ENCODE data around the gene CDS2.

The CDS2 gene

GRCh38 chr20:5178046-5178445, 51.2 kb downstream of the CDS2 start:
- no peaks in the 10 kb centered on the region for H3K4me1 Mint-ChIP-seq
- no peak overlapping the region for H3K27ac Mint-ChIP-seq
- no peaks in the 10 kb centered on the region for H3K9me3 Mint-ChIP-seq
- H3K27me3 Mint-ChIP-seq: no peaks in the 10 kb centered on the region
- peaks cover 5% of the 10 kb centered on the region for H3K36me3 Mint-ChIP-seq
- H3K4me3 Mint-ChIP-seq: no peak overlapping the region

DNA sequence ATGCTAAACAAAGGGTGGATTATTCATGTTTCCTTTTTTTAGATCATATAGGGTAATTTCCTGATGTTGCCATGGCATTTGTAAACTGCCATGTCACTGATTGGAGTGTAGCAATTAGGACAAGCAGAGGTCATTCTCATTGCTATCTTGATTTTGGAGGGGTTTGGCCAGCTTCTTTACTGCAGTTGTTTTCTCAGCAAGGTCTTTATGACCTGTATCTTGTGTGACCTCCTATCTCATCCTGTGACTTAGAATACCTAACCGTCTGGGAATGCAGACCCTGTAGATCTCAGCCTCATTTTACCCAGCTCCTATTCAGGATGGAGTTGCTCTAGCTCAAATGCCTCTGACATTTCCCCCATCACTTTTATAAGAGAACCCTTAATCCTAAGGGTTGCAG, 53.6 kb downstream of the CDS2 start:
- Mint-ChIP-seq H3K4me1 (no peaks in the 10 kb centered on the region), H3K4me3 (no peak overlapping the region), H3K27me3 (no peaks in the 10 kb centered on the region), H3K9me3 (no peaks in the 10 kb centered on the region), H3K36me3 (peaks cover 5% of the 10 kb centered on the region), H3K27ac (no peak overlapping the region)

DNA sequence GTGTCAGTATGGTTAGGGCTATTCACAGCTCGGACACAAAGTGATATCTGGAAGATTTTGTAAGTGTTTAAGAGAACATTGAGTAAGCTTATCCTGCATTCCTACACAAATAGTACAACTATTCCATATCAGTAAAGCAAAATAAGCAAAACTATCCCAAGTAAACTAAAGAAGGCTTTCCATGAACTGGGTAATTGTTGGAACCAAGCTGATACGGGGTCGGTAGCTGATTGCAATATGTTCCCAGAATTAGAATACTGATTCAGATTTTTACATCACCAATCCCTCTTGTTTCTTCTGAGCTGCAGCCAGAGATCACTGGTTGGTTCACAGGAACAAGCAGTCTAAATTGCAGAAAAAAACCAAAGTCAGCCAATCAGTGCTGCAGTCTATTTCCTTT, 54.1 kb downstream of the CDS2 start:
- no peaks in the 10 kb centered on the region for H3K27me3 Mint-ChIP-seq
- H3K4me3 Mint-ChIP-seq: no peak overlapping the region
- H3K36me3 Mint-ChIP-seq: peaks cover 5% of the 10 kb centered on the region
- H3K27ac Mint-ChIP-seq: no peak overlapping the region
- H3K9me3 Mint-ChIP-seq: no peaks in the 10 kb centered on the region
- no peaks in the 10 kb centered on the region for H3K4me1 Mint-ChIP-seq

DNA sequence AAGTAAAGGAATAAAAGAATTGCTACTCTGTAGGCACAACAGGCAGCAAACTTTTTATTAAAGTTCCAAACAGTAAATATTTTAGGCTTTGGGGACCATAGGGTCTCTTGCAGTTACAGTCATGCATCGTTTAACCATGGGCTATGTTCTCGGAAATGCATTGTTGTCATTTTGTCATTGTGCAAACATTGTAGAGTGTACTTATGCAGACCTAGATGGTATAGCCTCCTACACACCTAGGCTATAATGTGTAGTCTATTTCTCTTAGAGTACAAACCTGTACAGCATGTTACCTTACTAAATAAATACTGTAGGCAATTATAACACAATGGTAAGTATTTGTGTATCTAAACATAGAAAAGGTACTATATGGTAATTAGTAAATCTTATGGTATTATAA, 54.7 kb downstream of the CDS2 start:
- Mint-ChIP-seq H3K27ac (no peak overlapping the region), H3K4me3 (no peak overlapping the region), H3K9me3 (no peaks in the 10 kb centered on the region), H3K27me3 (no peaks in the 10 kb centered on the region), H3K4me1 (no peaks in the 10 kb centered on the region), H3K36me3 (peaks cover 5% of the 10 kb centered on the region)

- Mint-ChIP-seq H3K27me3 (no peaks in the 10 kb centered on the region), H3K4me1 (no peaks in the 10 kb centered on the region), H3K4me3 (no peak overlapping the region), H3K27ac (no peak overlapping the region), H3K9me3 (no peaks in the 10 kb centered on the region), H3K36me3 (peaks cover 5% of the 10 kb centered on the region)
Observed at GRCh38 chr20:5181958-5182357, 55.1 kb downstream of the CDS2 start.

DNA sequence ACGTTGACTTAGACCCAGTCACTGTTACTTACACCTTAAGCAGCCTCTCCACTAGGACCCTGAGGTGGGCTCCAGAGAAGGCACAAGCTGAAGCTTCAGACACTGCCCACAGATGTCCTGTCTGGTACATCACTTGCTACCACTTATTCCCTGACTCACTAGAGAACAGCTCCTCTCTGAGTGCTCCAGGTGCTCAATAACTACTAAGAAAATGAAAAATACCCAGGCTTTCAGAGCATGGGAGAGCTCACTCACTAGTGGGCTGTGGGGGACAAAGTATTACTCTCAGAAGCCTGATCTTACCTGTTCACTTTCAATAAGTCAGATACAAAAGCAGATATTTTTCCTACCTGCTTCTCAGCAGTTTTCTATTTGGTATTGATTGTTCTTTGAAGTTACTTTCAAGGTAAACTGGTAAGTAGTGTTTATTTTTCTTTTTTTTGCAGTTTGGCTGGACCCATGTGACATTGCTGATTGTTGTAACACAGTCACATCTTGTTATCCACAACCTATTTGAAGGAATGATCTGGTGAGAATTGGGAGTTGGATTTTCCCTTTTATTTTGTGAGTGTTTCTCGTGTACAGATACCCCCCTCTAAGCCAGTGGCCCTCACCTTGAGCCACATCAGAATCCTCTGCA, 55.9 kb downstream of the CDS2 start:
- Mint-ChIP-seq H3K4me1 (no peaks in the 10 kb centered on the region), H3K4me3 (no peak overlapping the region), H3K9me3 (no peaks in the 10 kb centered on the region), H3K36me3 (peaks cover 5% of the 10 kb centered on the region), H3K27ac (no peak overlapping the region), H3K27me3 (no peaks in the 10 kb centered on the region)

DNA sequence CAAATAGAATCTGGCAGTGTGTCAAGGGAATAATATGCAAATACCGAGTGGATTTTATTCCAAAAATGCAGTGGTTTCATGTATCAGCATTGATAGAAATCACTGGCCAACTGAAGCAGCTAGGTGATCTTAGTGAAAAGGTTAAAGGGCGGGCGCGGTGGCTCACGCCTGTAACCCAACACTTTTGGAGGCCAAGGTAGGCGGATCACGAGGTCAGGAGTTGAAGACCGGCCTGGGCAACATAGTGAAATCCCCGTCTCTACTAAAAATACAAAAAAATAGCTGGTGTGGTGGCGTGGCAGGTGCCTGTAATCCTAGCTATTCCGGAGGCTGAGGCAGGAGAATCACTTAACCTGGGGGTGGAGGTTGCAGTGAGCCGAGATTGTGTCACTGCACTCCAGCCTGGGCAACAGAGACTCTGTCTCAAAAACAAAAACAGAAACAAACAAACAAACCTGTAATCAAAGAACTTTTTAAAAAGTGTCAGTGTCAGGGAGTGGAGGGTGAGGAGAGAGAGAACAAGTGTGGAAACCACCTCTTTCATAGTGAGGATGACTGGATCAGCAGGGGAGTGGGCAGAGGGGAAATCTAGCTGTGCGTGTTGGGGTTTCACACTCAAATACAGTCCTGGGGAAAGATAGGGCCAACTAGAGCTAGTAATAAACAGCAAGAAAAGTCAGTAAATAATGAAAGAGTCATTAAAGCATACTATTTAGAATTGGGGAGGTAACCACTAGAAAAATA, 57.1 kb downstream of the CDS2 start:
- peaks cover 3% of the 10 kb centered on the region for H3K36me3 Mint-ChIP-seq
- H3K9me3 Mint-ChIP-seq: no peaks in the 10 kb centered on the region
- H3K27ac Mint-ChIP-seq: peak overlapping the region; percentile 55
- no peaks in the 10 kb centered on the region for H3K27me3 Mint-ChIP-seq
- no peak overlapping the region for H3K4me3 Mint-ChIP-seq
- H3K4me1 Mint-ChIP-seq: no peaks in the 10 kb centered on the region

DNA sequence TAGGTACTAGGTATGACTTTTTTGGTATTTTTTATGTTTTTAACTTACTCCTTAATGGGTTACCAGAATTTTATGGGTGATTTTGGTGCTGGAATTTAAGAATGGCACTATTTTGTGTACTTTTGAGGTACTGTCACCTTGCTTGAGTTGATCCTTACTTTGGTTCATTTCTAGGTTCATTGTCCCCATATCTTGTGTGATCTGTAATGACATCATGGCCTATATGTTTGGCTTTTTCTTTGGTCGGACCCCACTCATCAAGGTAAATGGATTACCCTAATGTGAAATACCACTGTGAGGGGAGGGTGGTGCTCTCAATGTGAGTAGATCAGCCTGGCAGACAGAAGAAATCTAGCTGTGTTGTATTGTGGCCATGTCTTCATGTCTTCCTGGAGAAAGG, 57.9 kb downstream of the CDS2 start:
- H3K27ac Mint-ChIP-seq: no peak overlapping the region
- no peaks in the 10 kb centered on the region for H3K27me3 Mint-ChIP-seq

GRCh38 chr20:5187122-5187521, 60.3 kb downstream of the CDS2 start:
- no peaks in the 10 kb centered on the region for H3K4me1 Mint-ChIP-seq
- H3K27ac Mint-ChIP-seq: no peak overlapping the region
- H3K9me3 Mint-ChIP-seq: no peaks in the 10 kb centered on the region
- H3K36me3 Mint-ChIP-seq: no peaks in the 10 kb centered on the region
- H3K4me3 Mint-ChIP-seq: no peak overlapping the region
- H3K27me3 Mint-ChIP-seq: no peaks in the 10 kb centered on the region

More for the DNA sequence above, 57.9 kb downstream of the CDS2 start:
- no peak overlapping the region for H3K4me3 Mint-ChIP-seq
- H3K36me3 Mint-ChIP-seq: no peaks in the 10 kb centered on the region
- H3K9me3 Mint-ChIP-seq: no peaks in the 10 kb centered on the region
- no peaks in the 10 kb centered on the region for H3K4me1 Mint-ChIP-seq

DNA sequence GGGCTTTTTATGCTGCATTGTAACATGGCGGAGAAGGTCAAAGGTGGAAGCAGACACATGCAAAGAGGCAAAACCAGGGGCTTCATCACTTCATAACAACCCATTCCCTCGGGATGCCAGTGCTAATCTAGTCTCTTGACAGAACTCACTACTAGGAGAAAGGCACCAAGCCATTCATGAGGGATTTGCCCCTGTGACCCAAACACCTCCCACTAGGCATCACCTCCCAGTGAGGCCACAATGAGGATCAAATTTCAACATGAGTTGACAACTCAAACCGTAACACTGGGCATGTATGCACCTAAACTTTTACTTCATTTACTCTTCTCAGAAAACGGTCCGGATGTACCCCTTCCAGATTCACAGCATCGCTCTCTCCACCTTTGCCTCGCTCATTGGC, 61.9 kb downstream of the CDS2 start:
- Mint-ChIP-seq H3K4me3 (no peak overlapping the region), H3K27ac (no peak overlapping the region), H3K9me3 (no peaks in the 10 kb centered on the region)

DNA sequence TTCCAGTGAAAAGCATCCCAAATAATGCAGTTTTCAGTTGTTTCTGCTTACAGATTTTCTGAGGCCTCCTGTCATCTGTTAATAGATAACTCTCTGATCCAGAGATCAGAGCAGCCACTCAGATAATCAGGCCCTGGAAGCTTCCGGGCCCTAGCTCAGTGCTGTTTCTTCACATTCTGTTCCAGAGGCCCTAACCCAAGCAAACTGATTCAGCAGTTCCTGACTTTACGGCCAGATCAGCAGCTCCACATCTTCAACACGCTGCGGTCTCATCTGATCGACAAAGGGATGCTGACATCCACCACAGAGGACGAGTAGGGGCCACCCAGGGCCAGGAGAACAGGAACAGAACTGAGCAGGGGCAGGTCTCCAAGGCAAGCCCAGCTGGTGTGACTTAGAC, 63.1 kb downstream of the CDS2 start:
- H3K27me3 Mint-ChIP-seq: no peaks in the 10 kb centered on the region
- H3K9me3 Mint-ChIP-seq: no peaks in the 10 kb centered on the region
- no peak overlapping the region for H3K4me3 Mint-ChIP-seq
- H3K4me1 Mint-ChIP-seq: no peaks in the 10 kb centered on the region
- no peak overlapping the region for H3K27ac Mint-ChIP-seq
- H3K36me3 Mint-ChIP-seq: no peaks in the 10 kb centered on the region

More for the DNA sequence above, 61.9 kb downstream of the CDS2 start:
- Mint-ChIP-seq H3K36me3 (no peaks in the 10 kb centered on the region), H3K4me1 (no peaks in the 10 kb centered on the region), H3K27me3 (no peaks in the 10 kb centered on the region)

- Mint-ChIP-seq H3K27ac (no peak overlapping the region), H3K27me3 (no peaks in the 10 kb centered on the region), H3K4me3 (no peak overlapping the region)
Observed at GRCh38 chr20:5190444-5190843, 63.6 kb downstream of the CDS2 start.

DNA sequence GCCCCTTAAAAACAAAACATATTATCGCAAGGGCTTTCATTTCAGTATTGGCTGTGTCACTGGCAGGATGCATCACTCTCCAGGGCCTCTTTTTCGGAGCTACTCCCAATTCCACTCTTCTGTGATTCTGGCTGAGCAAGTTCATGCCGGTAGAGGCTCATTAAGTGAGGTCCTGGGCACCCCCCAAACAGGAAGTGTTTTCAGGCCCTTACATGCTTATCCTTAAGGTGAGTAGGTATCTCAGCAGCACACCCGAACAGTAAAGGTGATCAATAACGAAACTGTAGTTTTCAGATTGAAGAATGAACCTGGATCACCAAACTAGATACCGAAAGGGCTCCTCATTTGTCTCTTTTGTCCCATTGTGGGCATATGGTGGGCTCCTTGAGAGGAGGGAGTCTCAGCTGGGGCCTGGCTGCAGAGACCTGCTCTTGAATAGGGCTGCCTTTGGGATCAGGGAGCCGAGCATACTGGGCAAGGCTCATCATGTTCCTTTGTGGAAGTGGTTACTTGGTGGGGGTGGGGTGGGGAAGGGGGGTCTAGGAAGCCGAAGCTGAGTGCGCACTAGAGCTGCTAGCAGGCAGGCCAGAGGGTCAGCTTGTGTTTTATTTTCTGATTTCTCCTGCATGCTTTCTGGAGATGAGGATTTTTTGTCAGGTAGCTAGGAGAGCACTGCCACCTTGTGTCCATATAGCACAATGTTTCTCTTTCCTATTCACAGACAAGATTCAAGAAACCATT, 65.2 kb downstream of the CDS2 start:
- Mint-ChIP-seq H3K9me3 (no peaks in the 10 kb centered on the region), H3K4me1 (no peaks in the 10 kb centered on the region), H3K4me3 (no peak overlapping the region), H3K36me3 (no peaks in the 10 kb centered on the region), H3K27me3 (no peaks in the 10 kb centered on the region), H3K27ac (no peak overlapping the region)

More at GRCh38 chr20:5190444-5190843, 63.6 kb downstream of the CDS2 start:
- H3K36me3 Mint-ChIP-seq: no peaks in the 10 kb centered on the region
- H3K9me3 Mint-ChIP-seq: no peaks in the 10 kb centered on the region
- no peaks in the 10 kb centered on the region for H3K4me1 Mint-ChIP-seq

DNA sequence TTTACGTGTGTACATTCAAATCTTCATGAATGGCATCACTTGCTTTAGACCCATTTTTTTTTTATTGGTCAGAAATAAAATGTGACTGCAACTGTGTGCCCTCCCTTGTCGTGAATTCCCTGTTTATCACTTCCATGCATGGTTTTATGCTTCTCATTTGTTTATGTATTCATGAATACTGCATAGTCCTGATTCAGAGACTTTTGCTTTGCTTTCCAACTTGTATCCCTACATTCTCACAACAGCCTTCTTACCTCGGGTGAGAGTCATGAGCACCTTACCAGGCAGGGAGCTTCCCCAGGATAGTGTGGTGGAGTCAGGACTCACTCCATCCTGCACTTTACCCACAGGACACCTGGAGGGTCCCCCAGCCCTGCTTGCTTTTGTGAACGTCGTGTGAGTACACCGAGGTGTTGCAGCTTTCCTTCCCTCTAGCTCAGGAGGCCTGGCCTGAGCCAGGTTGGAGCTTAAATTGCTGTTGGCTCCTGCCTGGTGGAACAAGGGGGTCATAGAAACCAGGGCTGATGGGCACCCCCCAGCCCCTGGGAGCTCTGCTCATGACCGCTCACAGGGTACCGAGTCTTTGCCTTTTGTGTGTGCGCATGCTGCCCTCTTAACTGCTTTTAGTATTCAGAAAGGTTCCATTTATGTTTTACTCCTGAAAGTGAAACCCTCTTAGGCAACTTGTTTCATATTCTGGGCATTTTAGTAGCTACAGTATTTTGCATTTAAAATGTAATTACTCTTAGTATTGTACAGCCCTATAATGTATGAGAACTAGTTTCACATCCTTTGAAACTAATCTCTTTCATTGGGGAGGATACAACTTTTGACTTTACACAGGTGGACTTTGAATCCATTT, 66.0 kb downstream of the CDS2 start:
- Mint-ChIP-seq H3K9me3 (no peaks in the 10 kb centered on the region), H3K27ac (no peak overlapping the region), H3K36me3 (no peaks in the 10 kb centered on the region), H3K4me3 (no peak overlapping the region), H3K27me3 (no peaks in the 10 kb centered on the region), H3K4me1 (no peaks in the 10 kb centered on the region)

GRCh38 chr20:5195655-5196054, 68.8 kb downstream of the CDS2 start:
- Mint-ChIP-seq H3K4me3 (no peak overlapping the region), H3K36me3 (peaks cover 5% of the 10 kb centered on the region), H3K4me1 (no peaks in the 10 kb centered on the region), H3K9me3 (no peaks in the 10 kb centered on the region), H3K27me3 (no peaks in the 10 kb centered on the region), H3K27ac (no peak overlapping the region)

Measured in activated naive CD4-positive, alpha-beta T cell treated with anti-CD3 and anti-CD28 coated beads, Interleukin-2, amount 50 U/mL, for 24 hours (primary cell).